NCI-H524 treated with DMSO at 0.1 percent for 48 hours (cell line): ENCODE measurements around the gene LYRM4.

ENCODE experiments used
- DNase-seq: peaks from one replicate; lab custom pipeline; 2025; lab: John Stamatoyannopoulos, UW

The LYRM4 gene

DNA sequence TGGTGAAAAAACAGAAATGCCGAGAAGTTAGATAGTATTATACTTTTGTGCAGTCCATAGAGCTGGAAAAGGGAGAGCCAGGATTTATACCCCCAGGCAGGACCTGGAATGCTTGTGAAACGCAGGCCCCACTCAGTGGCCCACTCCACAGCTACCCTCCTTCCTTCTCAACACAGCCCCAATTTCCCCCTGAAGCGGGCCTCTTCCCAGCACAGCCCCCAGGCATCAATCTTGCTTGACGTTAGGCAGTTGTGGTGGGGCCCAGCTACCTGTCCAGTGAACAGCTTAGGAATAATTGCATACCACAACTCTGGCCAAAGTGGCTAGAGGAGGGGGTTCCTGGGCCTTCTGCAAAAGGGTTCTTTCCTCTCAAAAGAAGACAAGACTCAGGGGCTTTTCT is 114.4 kb downstream of the LYRM4 start:
- no peak for DNase-seq

DNA sequence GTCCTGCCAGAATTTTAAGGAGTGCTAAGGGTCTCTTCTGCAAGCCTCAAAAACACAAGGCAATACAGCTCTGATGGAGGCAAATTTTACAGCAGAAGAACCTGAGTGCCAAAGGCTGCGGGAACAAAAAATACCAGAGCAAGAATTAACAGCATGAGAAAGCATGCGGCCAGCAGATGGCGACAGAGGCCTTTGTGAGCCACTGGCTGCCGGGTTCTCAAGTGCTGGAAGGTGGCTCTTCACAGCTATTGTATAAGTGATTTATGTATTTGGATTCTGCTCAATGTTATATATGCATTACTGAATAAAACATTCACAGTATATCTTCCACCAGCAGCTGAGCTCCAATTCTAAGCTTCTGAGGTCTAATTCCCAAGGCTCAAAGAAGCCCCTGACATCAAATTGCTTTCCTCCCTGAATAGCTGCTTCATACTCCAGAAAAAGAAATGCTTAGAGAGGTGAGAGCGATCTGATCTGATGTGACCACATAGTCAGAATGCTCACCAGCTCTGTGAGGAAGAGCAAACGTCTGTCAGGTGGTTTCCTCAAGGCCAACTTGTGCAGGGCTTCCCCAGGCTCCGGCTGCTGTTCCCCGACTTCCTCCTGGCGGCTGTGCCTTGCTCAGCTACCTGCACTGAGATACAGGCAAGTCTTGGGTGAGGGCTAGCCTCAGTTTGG is 117.0 kb downstream of the LYRM4 start:
- peak; percentile 22 for DNase-seq

- no peak for DNase-seq
These were observed 117.8 kb downstream of the LYRM4 start for GRCh38 chr6:5142915-5143314.

DNA sequence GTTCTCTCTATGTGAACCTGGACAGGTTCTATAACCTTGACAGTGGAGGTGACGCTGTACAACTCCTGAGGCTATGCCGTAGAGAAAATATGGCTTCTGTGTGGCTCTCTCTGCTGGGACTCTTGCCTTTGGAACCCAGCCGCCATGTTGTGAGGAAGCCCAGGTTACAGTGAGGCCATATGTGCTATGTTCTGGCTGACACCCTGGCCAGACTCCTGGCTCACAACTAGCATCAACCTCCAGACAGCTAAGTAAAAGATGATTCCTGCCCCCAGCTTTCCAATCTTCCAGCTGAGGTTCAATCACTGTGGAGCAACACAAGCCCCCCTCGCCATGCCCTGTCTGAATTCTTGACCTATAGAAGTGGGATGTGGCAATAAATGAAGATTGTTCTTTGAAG is 118.6 kb downstream of the LYRM4 start:
- no peak for DNase-seq

- no peak for DNase-seq
These were observed 119.7 kb downstream of the LYRM4 start for GRCh38 chr6:5141046-5141445.

DNA sequence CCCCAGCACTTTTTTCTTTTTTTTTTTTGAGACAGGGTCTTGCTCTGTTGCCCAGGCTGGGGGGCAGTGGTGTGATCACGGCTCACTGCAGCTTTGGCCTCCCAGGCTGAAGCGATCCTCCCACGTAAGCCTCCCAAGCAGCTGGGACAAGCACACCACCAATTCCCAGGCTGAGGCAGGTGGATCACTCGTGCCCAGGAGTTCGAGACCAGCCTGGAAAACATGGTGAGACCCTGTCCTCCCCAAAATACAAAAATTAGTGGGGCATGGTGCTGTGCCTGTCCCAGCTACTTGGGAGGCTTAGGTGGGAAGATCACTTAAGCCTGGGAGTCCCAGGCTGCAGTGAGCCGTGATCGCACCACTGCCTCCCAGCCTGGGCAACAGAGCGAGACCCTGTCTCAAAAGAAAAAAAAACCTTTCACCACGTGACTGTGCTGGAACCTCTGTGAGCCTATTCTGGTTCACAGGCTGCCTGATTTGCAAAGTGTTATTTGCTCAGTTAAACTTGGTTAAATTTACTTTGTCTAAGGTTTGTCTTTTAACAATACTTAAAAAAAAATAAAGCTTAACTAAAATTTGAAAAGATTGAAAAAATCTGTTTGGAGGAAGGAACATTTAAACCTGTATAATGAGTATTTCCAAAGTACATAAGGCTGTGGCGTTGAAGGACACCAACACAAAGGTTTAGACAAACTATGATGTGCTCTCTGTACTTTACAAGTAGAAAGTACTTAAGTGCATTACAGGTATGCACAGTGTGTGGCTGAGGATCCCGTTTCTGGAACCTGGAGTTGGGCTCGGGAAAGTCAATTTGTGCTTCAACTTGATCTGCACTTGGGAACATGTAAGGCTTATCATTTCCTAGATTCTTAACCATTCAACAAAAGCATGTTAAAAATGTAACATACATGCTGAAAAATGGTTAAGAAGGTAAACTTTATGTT is 120.7 kb downstream of the LYRM4 start:
- no peak for DNase-seq

DNA sequence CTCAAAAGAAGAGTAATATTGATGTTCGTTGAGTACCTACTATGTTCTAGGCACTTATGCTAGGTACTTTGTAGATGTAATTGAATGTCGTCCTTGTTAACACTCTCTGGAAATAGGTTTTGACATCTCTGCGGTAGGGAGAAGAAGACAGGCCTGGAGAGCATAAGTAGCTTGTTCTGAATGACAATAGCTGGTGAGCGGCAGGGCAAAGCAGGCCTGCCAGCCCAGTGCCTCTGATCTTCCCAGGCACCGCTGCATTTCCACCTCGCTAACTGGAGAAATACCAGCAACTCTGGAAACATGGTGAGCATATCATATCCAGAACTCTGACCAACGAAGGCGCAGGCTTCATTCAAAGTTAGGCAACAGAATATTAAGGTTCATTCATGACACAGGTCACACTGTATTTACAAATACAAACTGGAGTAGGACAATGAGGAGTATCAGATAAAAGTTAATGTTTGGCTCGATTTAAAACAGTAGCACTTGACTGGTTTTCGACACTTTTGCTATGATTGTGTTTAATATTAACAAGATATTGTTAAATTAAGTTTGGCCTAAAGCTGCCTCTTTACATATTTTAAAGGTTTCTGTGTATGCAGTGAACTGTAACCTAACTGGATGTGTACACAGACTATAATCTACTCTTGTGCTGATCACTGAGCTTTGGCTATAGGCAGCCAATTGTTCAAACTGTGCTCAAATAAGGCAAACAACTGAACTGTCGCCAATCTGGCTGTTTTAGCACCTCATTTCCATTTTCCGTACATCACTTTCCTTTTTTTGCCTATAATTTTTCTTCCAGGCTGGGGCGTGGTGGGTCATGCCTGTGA is 121.5 kb downstream of the LYRM4 start:
- no peak for DNase-seq

- no peak for DNase-seq
These were observed 123.9 kb downstream of the LYRM4 start for GRCh38 chr6:5136851-5137250.

- DNase-seq, result no peak
These were observed 124.9 kb downstream of the LYRM4 start for GRCh38 chr6:5135788-5136376.

DNA sequence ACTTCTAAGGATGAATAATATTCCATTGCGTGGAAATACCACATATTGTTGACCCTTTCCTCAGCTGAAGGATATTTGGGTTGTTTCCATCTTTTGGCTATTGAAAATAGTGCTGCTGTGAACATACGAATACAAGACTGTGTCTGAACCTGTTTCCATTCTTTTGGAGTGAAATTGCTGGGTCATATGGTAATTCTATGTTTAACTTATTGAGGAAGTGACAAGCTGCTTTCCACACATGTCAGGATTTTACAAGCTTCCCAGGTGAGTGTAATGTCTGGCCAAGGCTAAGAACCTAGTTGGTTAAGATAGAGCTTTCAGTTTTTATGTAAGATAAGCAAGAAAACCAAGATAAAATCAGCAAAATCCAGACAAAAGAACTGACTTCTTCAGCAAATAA is 126.8 kb downstream of the LYRM4 start:
- DNase-seq, result no peak

- DNase-seq, result no peak
These were observed 128.0 kb downstream of the LYRM4 start for GRCh38 chr6:5132731-5133130.

DNA sequence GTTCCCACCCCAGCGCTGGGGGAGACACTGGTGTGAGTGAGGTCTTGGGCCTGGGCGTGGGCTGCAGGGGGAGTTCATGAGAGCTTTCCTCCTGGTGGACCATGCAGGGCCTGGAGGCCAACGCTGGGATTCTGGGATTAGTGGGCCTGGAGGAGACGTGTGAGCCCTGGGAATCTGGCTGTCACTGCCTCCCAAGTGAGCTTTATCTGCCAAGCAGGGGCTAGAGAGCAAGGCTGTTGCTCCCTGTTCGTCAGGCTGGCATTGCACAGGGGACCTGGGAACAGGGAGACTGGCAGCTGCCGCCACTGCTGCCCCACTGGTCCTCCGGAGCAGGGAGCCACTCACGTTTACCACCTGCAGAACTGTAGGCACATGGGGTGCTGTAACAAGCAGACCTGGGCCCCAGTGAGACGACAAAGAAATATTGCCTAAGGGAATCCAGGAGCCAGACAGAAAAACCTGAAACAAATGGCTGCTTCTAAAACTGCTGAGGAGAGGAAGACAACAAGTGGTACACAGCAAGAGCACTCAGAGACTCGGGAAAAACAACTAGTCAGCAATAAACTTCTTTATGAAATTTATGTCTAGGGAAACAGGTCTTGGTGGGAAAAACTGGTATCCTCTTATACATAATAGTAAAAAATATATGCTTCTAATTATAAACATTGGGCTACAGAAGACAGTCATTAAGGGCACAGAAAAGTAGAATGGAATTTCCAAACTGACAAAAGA is 130.4 kb downstream of the LYRM4 start:
- DNase-seq, result no peak

- DNase-seq, result no peak
These were observed 132.4 kb downstream of the LYRM4 start for GRCh38 chr6:5128351-5128750.

DNA sequence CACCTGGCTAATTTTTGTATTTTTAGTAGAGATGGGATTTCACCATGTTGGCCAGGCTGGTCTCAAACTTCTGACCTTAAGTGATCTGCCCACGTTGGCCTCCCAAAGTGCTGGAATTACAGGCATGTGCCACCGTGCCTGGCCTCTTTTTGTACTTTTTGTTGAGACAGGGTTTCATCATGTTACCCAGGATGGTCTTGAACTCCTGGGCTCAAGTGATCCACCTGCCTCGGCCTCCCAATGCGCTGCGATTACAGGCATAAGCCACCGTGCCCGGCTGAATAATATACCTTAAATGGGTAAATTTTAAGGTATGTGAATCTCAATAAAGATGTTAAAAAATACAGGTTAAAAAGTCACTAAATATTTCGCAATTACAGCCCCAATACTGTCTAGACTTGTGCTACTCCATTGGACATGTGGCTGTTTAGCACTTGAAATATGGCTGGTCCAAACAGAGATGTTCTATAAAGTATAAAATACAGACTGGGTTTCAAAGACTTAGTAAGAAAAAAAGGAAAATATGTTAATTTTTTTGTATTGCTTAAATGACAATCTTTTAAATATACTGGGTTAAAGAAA is 133.6 kb downstream of the LYRM4 start:
- no peak for DNase-seq

- DNase-seq, result no peak
These were observed 134.5 kb downstream of the LYRM4 start for GRCh38 chr6:5126214-5126613.

DNA sequence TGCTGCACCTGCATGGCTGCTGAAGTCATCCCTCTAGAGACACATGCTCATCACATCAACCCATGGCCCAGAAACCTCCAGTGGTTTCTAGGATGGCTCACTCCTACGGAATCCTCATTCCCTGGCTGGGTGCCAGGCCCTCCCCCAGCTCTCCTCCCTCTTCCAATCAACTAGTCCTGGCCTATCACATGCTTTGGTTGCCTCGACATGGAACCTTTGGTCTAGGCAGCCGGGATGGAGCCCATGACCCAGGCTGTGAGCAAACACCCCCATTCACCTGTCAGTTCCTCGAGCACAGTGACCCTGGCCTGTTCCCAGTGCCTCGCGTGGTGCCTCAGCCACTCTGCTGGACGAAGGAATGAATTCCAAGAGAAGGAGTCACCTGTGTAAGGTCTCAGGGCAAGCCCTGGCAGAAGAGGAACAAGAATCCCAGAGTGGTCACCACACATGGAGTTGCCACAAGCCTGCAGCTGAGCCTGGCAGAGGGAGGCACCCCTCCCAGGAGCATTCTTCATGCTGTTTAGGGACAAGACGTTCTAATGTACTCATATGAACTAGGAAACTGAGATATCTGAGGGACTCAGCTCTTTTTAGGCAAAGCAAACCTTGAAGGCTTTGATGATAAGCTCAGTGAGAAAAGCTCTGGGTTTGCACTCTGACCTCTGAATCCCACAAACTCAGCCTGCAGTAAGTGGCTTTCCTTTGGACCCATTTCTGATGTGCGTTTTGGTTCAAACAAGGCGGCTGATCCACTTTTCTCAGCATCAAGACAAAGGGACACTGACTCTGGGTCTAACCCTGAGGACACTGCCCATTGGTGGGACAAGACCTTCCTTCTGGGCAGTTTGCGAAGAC is 135.4 kb downstream of the LYRM4 start:
- no peak for DNase-seq

DNA sequence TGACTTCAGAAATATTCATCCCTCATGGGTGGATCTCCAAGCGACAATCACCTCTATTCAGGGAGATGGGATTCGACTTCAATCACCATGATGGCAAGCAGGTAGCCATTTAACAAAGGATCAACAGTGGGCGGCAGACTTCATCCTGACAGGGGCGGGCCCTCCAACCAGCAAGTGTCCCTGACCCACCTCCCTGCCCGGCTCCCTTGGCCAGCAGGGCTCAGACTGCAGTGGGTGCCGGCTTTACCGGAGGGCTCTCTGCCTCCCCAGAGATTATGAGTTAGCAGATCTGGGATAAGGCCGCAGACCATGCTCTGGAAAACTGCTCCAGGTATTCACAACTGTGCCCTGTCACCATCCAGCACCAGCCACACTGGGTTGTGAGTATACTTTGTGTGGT is 136.2 kb downstream of the LYRM4 start:
- no peak for DNase-seq

DNA sequence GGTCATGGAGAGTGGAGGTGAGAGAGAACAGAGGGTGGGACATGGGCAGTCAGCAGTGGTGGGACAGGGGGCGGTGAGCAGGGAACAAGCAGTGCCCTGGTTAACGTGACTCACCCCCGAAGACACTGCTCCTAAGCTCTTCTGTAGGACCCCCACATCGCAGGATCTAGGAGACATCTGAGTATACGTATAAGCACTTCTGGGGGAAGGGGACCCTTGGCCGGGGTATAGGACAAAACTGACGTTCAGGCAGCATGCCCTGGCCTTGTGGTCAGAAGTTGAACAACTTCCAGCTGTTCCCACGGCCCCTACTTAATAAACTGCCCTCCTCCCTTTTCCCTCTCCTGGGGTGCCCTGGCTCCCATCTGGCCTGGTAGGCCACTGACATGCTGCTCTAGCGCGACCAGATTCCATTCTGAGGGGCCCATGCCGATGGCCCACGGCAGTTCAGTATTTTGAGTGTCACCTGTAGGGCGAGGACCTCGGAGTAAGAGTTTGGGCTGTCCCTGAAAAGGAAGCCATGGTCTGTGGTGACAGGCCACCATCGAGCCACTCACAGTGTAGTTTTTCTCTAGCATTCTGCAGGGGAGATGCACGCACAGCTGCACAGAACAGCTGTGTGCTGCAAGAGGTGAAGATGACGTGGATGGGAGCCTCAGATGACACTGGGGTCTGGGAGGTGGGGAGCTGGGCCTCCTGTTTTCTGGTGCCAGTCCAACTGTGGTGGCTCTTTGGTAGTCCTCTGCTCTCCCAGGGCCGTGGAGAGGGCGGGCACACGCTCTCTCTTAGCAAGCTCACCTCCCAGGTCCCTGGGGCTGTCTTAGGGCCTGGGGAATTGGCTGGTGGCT is 137.2 kb downstream of the LYRM4 start:
- DNase-seq, result no peak

DNA sequence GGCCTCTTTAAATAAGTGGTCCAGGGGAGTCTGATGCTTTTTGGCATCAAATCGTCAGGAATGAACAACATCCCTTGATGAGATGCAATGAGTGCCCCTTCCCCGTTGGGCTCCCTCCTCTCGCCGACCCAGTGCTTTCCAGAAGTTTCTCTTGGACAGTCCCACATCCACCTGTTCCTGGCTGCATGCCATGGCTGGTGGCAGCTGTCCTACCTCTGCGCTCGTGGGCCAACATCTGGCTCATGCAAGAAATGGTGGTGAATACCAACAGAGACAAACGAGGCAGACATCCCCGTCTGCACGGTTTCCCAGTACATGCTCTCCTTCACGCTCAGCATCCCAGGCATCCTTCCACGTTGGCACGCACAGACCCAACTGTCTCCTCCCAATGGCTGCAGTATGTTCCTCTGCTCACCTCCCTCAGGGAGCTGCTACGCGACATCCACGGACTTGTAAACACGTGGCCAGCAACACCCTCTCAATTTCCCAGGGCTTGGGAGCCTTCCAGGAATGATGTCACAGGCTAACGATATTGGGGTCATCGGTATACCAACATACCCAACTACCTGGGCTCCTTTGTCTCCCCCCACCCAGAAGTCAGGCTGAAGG is 138.1 kb downstream of the LYRM4 start:
- DNase-seq, result no peak
